HEK293 (cell line): ENCODE data around the gene ROBO1.

ENCODE experiments used
- CTCF ChIA-PET: fragments of 350-600 bp; formaldehyde crosslinking; extraction: SDS; loops from one replicate; lab custom pipeline; 2021; ENCODE audit warnings: antibody characterized with exemption; lab: Yijun Ruan, JAX
- POLR2A ChIA-PET: fragments of 300-600 bp; formaldehyde crosslinking; extraction: SDS; loops from one replicate; lab custom pipeline; 2020; ENCODE audit warnings: antibody characterized with exemption, inconsistent platforms; lab: Yijun Ruan, JAX
- H3K27ac ChIP-seq: fragments of 200-500 bp; sonication (Bioruptor generic); 2 replicates; pipeline ENCODE4 v1.5.1; 2014; ENCODE audit warnings: low read depth, low read length, control low read depth, inconsistent platforms; ENCODE audit errors: extremely low read depth
- H3K36me3 ChIP-seq, 2 experiments: fragments of 200-500 bp in 1 of 2; sonication (Bioruptor generic) in 1 of 2; 1 replicate in 1 of 2; 2 replicates in 1 of 2; pipeline ENCODE4 v1.5.1; 2014 to 2017; ENCODE audit warnings: inconsistent platforms in 2 of 2, low read length in 2 of 2; ENCODE audit not compliant: control insufficient read depth in 2 of 2, insufficient read depth in 1 of 2
- H3K4me1 ChIP-seq: fragments of 200-500 bp; sonication (Bioruptor generic); 2 replicates; pipeline ENCODE4 v1.5.1; 2014; ENCODE audit warnings: mild to moderate bottlenecking, low read length, inconsistent platforms; ENCODE audit not compliant: control insufficient read depth, insufficient read depth
- H3K4me3 ChIP-seq: 2 replicates; pipeline ENCODE4 v1.5.1; 2011; ENCODE audit warnings: low read depth, mild to moderate bottlenecking, control low read depth, low read length, moderate library complexity
- H3K9me3 ChIP-seq: fragments of 200-500 bp; sonication (Bioruptor generic); 2 replicates; pipeline ENCODE4 v1.5.1; 2014; ENCODE audit warnings: low read depth, low read length, inconsistent platforms; ENCODE audit not compliant: control insufficient read depth, insufficient read depth
- EGR2 ChIP-seq: fragments of 450-650 bp; formaldehyde crosslinking; IDR thresholded peaks from 2 replicates; pipeline ENCODE4 v1.5.1; 2016; ENCODE audit warnings: low read depth, missing biosample characterization, missing genetic modification characterization
- GFI1B ChIP-seq: fragments of 450-650 bp; formaldehyde crosslinking; IDR thresholded peaks from 2 replicates; pipeline ENCODE4 v1.5.1; 2016; ENCODE audit warnings: missing biosample characterization, missing genetic modification characterization
- GLI4 ChIP-seq: fragments of 450-650 bp; formaldehyde crosslinking; IDR thresholded peaks from 2 replicates; pipeline ENCODE4 v1.5.1; 2016; ENCODE audit warnings: missing biosample characterization, missing genetic modification characterization
- KLF17 ChIP-seq: fragments of 450-650 bp; formaldehyde crosslinking; IDR thresholded peaks from 2 replicates; pipeline ENCODE4 v1.5.1; 2016; ENCODE audit warnings: missing biosample characterization, missing genetic modification characterization
- PBX3 ChIP-seq: sonication (generic); formaldehyde crosslinking; IDR thresholded peaks from 2 replicates; pipeline ENCODE4 v1.8.1; 2022; ENCODE audit warnings: mild to moderate bottlenecking, moderate library complexity, missing genetic modification reagents
- SCRT1 ChIP-seq: fragments of 450-650 bp; formaldehyde crosslinking; IDR thresholded peaks from 2 replicates; pipeline ENCODE4 v1.5.1; 2016; ENCODE audit warnings: missing biosample characterization, missing genetic modification characterization, borderline replicate concordance
- YY2 ChIP-seq: fragments of 450-650 bp; formaldehyde crosslinking; IDR thresholded peaks from 2 replicates; pipeline ENCODE4 v1.5.1; 2016; ENCODE audit warnings: missing biosample characterization, missing genetic modification characterization
- ZBTB10 ChIP-seq: fragments of 450-650 bp; formaldehyde crosslinking; IDR thresholded peaks from 2 replicates; pipeline ENCODE4 v1.5.1; 2016; ENCODE audit warnings: missing biosample characterization, missing genetic modification characterization
- ZBTB26 ChIP-seq: fragments of 450-650 bp; formaldehyde crosslinking; optimal IDR thresholded peaks from 2 replicates; pipeline ENCODE3; 2016; ENCODE audit warnings: missing biosample characterization, mild to moderate bottlenecking, missing genetic modification characterization
- ZBTB7A ChIP-seq: fragments of 450-650 bp; formaldehyde crosslinking; IDR thresholded peaks from 2 replicates; pipeline ENCODE4 v1.5.1; 2016; ENCODE audit warnings: low read depth, missing biosample characterization, missing genetic modification characterization
- ZEB2 ChIP-seq: fragments of 450-650 bp; formaldehyde crosslinking; IDR thresholded peaks from 2 replicates; pipeline ENCODE4 v1.5.1; 2016; ENCODE audit warnings: missing biosample characterization, missing genetic modification characterization
- ZNF140 ChIP-seq: fragments of 450-650 bp; formaldehyde crosslinking; IDR thresholded peaks from 2 replicates; pipeline ENCODE4 v1.5.1; 2016; ENCODE audit warnings: missing biosample characterization, missing genetic modification characterization
- ZNF2 ChIP-seq: fragments of 450-650 bp; formaldehyde crosslinking; IDR thresholded peaks from 2 replicates; pipeline ENCODE4 v1.5.1; 2016; ENCODE audit warnings: missing biosample characterization, missing genetic modification characterization
- ZNF223 ChIP-seq: fragments of 450-650 bp; formaldehyde crosslinking; IDR thresholded peaks from 2 replicates; pipeline ENCODE4 v1.5.1; 2016; ENCODE audit warnings: missing biosample characterization, missing genetic modification characterization
- ZNF274 ChIP-seq, 2 experiments: fragments of 200-500 bp in 1 of 2; fragments of 450-650 bp in 1 of 2; sonication (Bioruptor generic) in 1 of 2; formaldehyde crosslinking in 1 of 2; IDR thresholded peaks; 2 replicates each; pipeline versions ENCODE4 v1.5.1 to v1.6.1; 2014 to 2016; ENCODE audit warnings: borderline replicate concordance in 1 of 2, inconsistent platforms in 1 of 2, low read length in 1 of 2, missing biosample characterization in 1 of 2, missing genetic modification characterization in 1 of 2
- ZNF292 ChIP-seq: fragments of 450-650 bp; formaldehyde crosslinking; IDR thresholded peaks from 2 replicates; pipeline ENCODE4 v1.5.1; 2016; ENCODE audit warnings: low read depth, missing biosample characterization, missing genetic modification characterization, borderline replicate concordance
- ZNF324 ChIP-seq: fragments of 450-650 bp; formaldehyde crosslinking; IDR thresholded peaks from 2 replicates; pipeline ENCODE4 v1.5.1; 2016; ENCODE audit warnings: missing biosample characterization, missing genetic modification characterization
- ZNF335 ChIP-seq: fragments of 450-650 bp; formaldehyde crosslinking; conservative IDR thresholded peaks from 2 replicates; pipeline ENCODE4 v1.5.1; 2016; ENCODE audit warnings: missing biosample characterization, missing genetic modification characterization
- ZNF449 ChIP-seq: fragments of 450-650 bp; formaldehyde crosslinking; IDR thresholded peaks from 2 replicates; pipeline ENCODE4 v1.5.1; 2017; ENCODE audit warnings: missing biosample characterization, mild to moderate bottlenecking, missing genetic modification characterization, moderate library complexity
- ZNF48 ChIP-seq: fragments of 450-650 bp; formaldehyde crosslinking; IDR thresholded peaks from 2 replicates; pipeline ENCODE4 v1.5.1; 2016; ENCODE audit warnings: missing biosample characterization, missing genetic modification characterization
- ZNF571 ChIP-seq: fragments of 450-650 bp; formaldehyde crosslinking; IDR thresholded peaks from 2 replicates; pipeline ENCODE4 v1.5.0; 2017; ENCODE audit warnings: missing biosample characterization, missing genetic modification characterization
- ZNF600 ChIP-seq: fragments of 450-650 bp; formaldehyde crosslinking; IDR thresholded peaks from 2 replicates; pipeline ENCODE4 v1.5.1; 2016; ENCODE audit warnings: missing biosample characterization, missing genetic modification characterization
- ZNF658 ChIP-seq: fragments of 450-650 bp; formaldehyde crosslinking; IDR thresholded peaks from 2 replicates; pipeline ENCODE4; 2016; ENCODE audit warnings: missing biosample characterization, missing genetic modification characterization
- ZNF701 ChIP-seq: fragments of 450-650 bp; formaldehyde crosslinking; IDR thresholded peaks from 2 replicates; pipeline ENCODE4 v1.5.1; 2016; ENCODE audit warnings: missing biosample characterization, missing genetic modification characterization
- ZNF747 ChIP-seq: fragments of 450-650 bp; formaldehyde crosslinking; IDR thresholded peaks from 2 replicates; pipeline ENCODE4 v1.5.1; 2016; ENCODE audit warnings: missing biosample characterization, missing genetic modification characterization
- ZNF76 ChIP-seq: fragments of 450-650 bp; formaldehyde crosslinking; IDR thresholded peaks from 2 replicates; pipeline ENCODE4; 2016; ENCODE audit warnings: low read depth, missing biosample characterization, missing genetic modification characterization, borderline replicate concordance

The ROBO1 gene

GRCh38 chr3:79081335-79081734 lies 686.5 kb downstream of the ROBO1 start:
- Histone ChIP-seq H3K4me1 (no peaks in the 10 kb centered on the region), H3K4me3 (no peak overlapping the region), H3K27ac (no peak overlapping the region), H3K9me3 (no peaks in the 10 kb centered on the region), H3K36me3 (no peaks in the 10 kb centered on the region)
- POLR2A ChIA-PET: no interaction called here
- CTCF ChIA-PET: no interaction called here
- no peak for TF ChIP-seq ZNF48 (tag by site-specific recombination)
- TF ChIP-seq ZNF292 (tag by site-specific recombination): no peak
- no peak for TF ChIP-seq ZBTB7A (tag by site-specific recombination)
- TF ChIP-seq ZNF571 (tag by site-specific recombination): no peak
- TF ChIP-seq ZNF140 (tag by site-specific recombination): no peak
- no peak for TF ChIP-seq ZNF274 (IDR thresholded peaks at IDR 0.05; ENCODE audit: low read length)
- no peak for TF ChIP-seq ZNF274 (tag by site-specific recombination; IDR thresholded peaks at IDR 0.05; ENCODE audit: borderline replicate concordance)

- H3K4me1 ChIP-seq: no peaks in the 10 kb centered on the region
- ChIA-PET CTCF (interaction anchor here (0.6 to 1.2 kb wide), 2 partner anchors 12 to 13 kb away, joined by 3 to 5 read pairs; no protein-coding TSS in a partner anchor), POLR2A (no interaction called here)
- no peak for TF ChIP-seq ZNF747 (tag by site-specific recombination)
- TF ChIP-seq SCRT1 (tag by site-specific recombination): no peak
- no peak for TF ChIP-seq KLF17 (tag by site-specific recombination)
- TF ChIP-seq GLI4 (tag by site-specific recombination): no peak
- no peak for TF ChIP-seq ZNF449 (tag by site-specific recombination)
- no peak for TF ChIP-seq ZNF701 (tag by site-specific recombination)
- TF ChIP-seq ZNF335 (tag by site-specific recombination): no peak
- no peak for TF ChIP-seq ZNF324 (tag by site-specific recombination)
- TF ChIP-seq GFI1B (tag by site-specific recombination): no peak
- TF ChIP-seq EGR2 (tag by site-specific recombination): no peak
- TF ChIP-seq PBX3: no peak
- no peak for TF ChIP-seq ZNF223 (tag by site-specific recombination)
- H3K27ac ChIP-seq: no peak overlapping the region
- no peaks in the 10 kb centered on the region for H3K9me3 ChIP-seq
- H3K4me3 ChIP-seq: no peak overlapping the region
- H3K36me3 ChIP-seq: no peaks in the 10 kb centered on the region
Measured at GRCh38 chr3:79074558-79074957, 693.2 kb downstream of the ROBO1 start.

- Histone ChIP-seq H3K4me1 (no peaks in the 10 kb centered on the region), H3K9me3 (no peaks in the 10 kb centered on the region), H3K4me3 (no peak overlapping the region), H3K36me3 (no peaks in the 10 kb centered on the region), H3K27ac (no peak overlapping the region)
- ChIA-PET POLR2A (no interaction called here), CTCF (no interaction called here)
- TF ChIP-seq ZBTB26 (tag by site-specific recombination): no peak
- no peak for TF ChIP-seq ZNF600 (tag by site-specific recombination)
- no peak for TF ChIP-seq ZBTB10 (tag by site-specific recombination)
- TF ChIP-seq ZNF658 (tag by site-specific recombination): no peak
- TF ChIP-seq ZEB2: no peak
- TF ChIP-seq YY2 (tag by site-specific recombination): no peak
- no peak for TF ChIP-seq ZNF76 (tag by site-specific recombination)
- no peak for TF ChIP-seq ZNF2 (tag by site-specific recombination)
- no peak for TF ChIP-seq SCRT1 (tag by site-specific recombination)
Measured at GRCh38 chr3:79067734-79068133, 700.1 kb downstream of the ROBO1 start.
